ENCODE results near the gene MDH1. TPM values are rescaled to one million over a fixed set of nuclear protein-coding genes. Genes with fewer than 3 reads are reported as not detected.
A peak's percentile ranks its signal among the peaks of the same experiment; 100 is the strongest.

MDH1 gene
- total and polyA plus RNA-seq, 9 of the 15 experiments (the other 6 are each of a cell fraction or from before 2014, with no cell fraction given): 191 to 1,225 (median 284) TPM

DNA sequence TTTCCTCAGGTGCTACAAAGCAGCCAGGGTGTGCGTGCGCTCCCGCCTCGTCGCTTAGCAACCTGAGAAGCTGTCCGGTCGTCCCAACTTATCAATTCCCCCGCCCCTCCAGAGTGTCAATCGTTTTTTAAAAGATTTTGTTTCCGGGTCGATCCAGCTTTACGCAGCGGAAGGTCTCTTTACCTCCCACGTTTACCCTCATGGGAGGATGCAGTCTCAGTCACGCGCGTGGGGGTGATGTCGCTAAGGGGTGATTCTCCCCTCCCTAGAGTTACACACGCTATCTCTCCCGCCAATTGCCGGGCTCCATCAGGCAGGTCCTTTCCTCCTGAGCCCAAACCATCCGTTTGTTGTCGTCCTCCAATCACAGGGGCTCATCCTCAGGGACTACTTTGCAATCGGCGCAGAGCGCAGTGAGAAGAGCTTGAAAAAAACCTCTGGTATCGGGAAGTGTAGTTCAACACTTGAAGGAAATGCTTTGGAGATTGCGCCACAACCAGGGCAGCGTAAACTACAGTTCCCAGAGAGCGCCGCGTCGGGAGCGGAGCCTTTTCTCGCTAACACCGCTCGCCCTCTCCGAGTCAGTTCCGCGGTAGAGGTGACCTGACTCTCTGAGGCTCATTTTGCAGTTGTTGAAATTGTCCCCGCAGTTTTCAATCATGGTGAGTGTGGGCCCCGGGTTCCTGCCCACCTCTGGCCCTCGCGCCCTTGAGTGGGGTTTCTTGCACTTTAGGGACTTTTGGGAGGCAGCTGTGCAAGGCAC lies at the start of gene MDH1, which contains the start of gene WDPCP (continued):
- TF ChIP-seq, protein P1, sequence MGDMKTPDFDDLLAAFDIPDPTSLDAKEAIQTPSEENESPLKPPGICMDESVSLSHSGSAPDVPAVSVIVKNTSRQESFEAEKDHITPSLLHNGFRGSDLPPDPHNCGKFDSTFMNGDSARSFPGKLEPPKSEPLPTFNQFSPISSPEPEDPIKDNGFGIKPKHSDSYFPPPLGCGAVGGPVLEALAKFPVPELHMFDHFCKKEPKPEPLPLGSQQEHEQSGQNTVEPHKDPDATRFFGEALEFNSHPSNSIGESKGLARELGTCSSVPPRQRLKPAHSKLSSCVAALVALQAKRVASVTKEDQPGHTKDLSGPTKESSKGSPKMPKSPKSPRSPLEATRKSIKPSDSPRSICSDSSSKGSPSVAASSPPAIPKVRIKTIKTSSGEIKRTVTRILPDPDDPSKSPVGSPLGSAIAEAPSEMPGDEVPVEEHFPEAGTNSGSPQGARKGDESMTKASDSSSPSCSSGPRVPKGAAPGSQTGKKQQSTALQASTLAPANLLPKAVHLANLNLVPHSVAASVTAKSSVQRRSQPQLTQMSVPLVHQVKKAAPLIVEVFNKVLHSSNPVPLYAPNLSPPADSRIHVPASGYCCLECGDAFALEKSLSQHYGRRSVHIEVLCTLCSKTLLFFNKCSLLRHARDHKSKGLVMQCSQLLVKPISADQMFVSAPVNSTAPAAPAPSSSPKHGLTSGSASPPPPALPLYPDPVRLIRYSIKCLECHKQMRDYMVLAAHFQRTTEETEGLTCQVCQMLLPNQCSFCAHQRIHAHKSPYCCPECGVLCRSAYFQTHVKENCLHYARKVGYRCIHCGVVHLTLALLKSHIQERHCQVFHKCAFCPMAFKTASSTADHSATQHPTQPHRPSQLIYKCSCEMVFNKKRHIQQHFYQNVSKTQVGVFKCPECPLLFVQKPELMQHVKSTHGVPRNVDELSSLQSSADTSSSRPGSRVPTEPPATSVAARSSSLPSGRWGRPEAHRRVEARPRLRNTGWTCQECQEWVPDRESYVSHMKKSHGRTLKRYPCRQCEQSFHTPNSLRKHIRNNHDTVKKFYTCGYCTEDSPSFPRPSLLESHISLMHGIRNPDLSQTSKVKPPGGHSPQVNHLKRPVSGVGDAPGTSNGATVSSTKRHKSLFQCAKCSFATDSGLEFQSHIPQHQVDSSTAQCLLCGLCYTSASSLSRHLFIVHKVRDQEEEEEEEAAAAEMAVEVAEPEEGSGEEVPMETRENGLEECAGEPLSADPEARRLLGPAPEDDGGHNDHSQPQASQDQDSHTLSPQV (IDR thresholded peaks at IDR 0.05): peak; percentile 96
- 0 out of 2 replicates have a peak, but pooled peaks have one; percentile 10 for TF ChIP-seq MXI1 (IDR thresholded peaks at IDR 0.05; ENCODE audit: low read depth, low read length)
- TF ChIP-seq HNRNPK (IDR thresholded peaks at IDR 0.05; ENCODE audit: low read depth, low read length, poor library complexity, severe bottlenecking): no peak
- TF ChIP-seq PTRF (tag; IDR thresholded peaks at IDR 0.05): no peak
- TF ChIP-seq ZNF696 (CRISPR knock-in tag; conservative IDR thresholded peaks at IDR 0.05): no peak
- no peak for TF ChIP-seq TCFL5 (CRISPR knock-in tag; conservative IDR thresholded peaks at IDR 0.05)
- TF ChIP-seq PRPF4 (IDR thresholded peaks at IDR 0.05; ENCODE audit: insufficient read depth, low read depth, low read length, poor library complexity, severe bottlenecking): no peak
- TF ChIP-seq SMARCC2 (IDR thresholded peaks at IDR 0.05; ENCODE audit: low read depth): no peak
- peak; percentile 84 for TF ChIP-seq POLR2AphosphoS5 (IDR thresholded peaks at IDR 0.05; ENCODE audit: control insufficient read depth, insufficient read depth, low read depth, low read length)
- no peak for TF ChIP-seq ZNF133 (CRISPR knock-in tag; IDR thresholded peaks at IDR 0.05)
- no peak for TF ChIP-seq RBM17 (IDR thresholded peaks at IDR 0.05; ENCODE audit: borderline replicate concordance, low read depth, low read length)
- TF ChIP-seq MEF2A (IDR thresholded peaks at IDR 0.05; ENCODE audit: control insufficient read depth, low read depth, low read length): no peak
- TF ChIP-seq MIER1 (IDR thresholded peaks at IDR 0.05; ENCODE audit: low read depth): no peak
- TF ChIP-seq NELFE (IDR thresholded peaks at IDR 0.05; ENCODE audit: insufficient read depth, insufficient read length): no peak
- peak in 1 of 2 experiments; percentile 65; a peak in 2 of 4 replicates for TF ChIP-seq TEAD1 (CRISPR knock-in tag; IDR thresholded peaks at IDR 0.05)
- no peak for TF ChIP-seq NFE2L1 (tag; IDR thresholded peaks at IDR 0.05; ENCODE audit: borderline replicate concordance, low read depth)
- peak; percentile 67 for TF ChIP-seq RB1 (IDR thresholded peaks at IDR 0.05; ENCODE audit: low read depth)
- no peak for TF ChIP-seq ZNF764 (CRISPR knock-in tag; IDR thresholded peaks at IDR 0.05; ENCODE audit: low read depth)
- TF ChIP-seq HOXB6 (CRISPR knock-in tag; IDR thresholded peaks at IDR 0.05; ENCODE audit: borderline replicate concordance): no peak

Measured in K562 (cell line).